ENCODE results near the gene ART1.
"Not testable (repeated sequence)": the region's sequence is repeated elsewhere in the genome, so short reads cannot be mapped to it uniquely, and the experiment has no call there.

DNA sequence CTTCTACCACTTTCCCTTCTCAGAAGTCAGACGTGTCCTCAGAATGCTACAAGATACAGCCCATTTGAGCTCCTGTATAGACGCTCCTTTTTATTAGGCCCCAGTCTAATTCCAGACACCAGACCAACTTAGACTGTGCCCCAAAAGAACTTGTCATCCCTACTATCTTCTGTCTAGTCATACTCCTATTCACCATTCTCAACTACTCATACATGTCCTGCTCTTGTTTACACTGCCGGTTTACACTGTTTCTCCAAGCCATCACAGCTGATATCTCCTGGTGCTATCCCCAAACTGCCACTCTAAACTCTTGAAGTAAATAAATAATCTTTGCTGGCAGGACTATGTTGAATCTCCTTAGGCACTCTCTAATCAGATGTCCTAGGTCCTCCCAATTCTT, 7.6 kb downstream of the ART1 start:
- TF ChIP-seq, protein P1, sequence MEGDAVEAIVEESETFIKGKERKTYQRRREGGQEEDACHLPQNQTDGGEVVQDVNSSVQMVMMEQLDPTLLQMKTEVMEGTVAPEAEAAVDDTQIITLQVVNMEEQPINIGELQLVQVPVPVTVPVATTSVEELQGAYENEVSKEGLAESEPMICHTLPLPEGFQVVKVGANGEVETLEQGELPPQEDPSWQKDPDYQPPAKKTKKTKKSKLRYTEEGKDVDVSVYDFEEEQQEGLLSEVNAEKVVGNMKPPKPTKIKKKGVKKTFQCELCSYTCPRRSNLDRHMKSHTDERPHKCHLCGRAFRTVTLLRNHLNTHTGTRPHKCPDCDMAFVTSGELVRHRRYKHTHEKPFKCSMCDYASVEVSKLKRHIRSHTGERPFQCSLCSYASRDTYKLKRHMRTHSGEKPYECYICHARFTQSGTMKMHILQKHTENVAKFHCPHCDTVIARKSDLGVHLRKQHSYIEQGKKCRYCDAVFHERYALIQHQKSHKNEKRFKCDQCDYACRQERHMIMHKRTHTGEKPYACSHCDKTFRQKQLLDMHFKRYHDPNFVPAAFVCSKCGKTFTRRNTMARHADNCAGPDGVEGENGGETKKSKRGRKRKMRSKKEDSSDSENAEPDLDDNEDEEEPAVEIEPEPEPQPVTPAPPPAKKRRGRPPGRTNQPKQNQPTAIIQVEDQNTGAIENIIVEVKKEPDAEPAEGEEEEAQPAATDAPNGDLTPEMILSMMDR (IDR thresholded peaks at IDR 0.05): not testable (repeated sequence)
- not testable (repeated sequence) for TF ChIP-seq POLR2A (IDR thresholded peaks at IDR 0.05)

Data from lower leg skin (tissue), 3 donors.